Endothelial cell of umbilical vein (primary cell): ENCODE results near the gene LILRA6. TPM values are rescaled to one million over a fixed set of nuclear protein-coding genes. Genes with fewer than 3 reads are reported as not detected.
"Not testable (repeated sequence)": the region's sequence is repeated elsewhere in the genome, so short reads cannot be mapped to it uniquely, and the experiment has no call there.

Source experiments
- BruUV-seq: library from RNA; stranded (reverse); fragments of 400-500 nt; replicated peaks from 2 replicates; lab custom pipeline; 2021; lab: Mats Ljungman, UMichigan
- CTCF ChIA-PET: fragments of 300-600, 350-600 bp; sonication (Branson Sonifier 250); formaldehyde crosslinking; loops from one replicate; lab custom pipeline; 2021; ENCODE audit warnings: antibody characterized with exemption, inconsistent platforms; lab: Charles Lee
- POLR2A ChIA-PET: fragments of 300-600, 350-600 bp; sonication (Branson Sonifier 250); formaldehyde crosslinking; loops from one replicate; lab custom pipeline; 2021; ENCODE audit warnings: antibody characterized with exemption, inconsistent platforms; lab: Charles Lee
- DNase-seq: peaks from one replicate; pipeline ENCODE4 v3.0.0-alpha.2; 2011; ENCODE audit warnings: low read depth, low spot score
- FAIRE-seq: peaks from 2 replicates; lab custom pipeline; 2011; peaks lifted over from hg19 to GRCh38; lab: Jason Lieb, UNC
- H2AFZ ChIP-seq: 2 replicates; pipeline ENCODE4 v1.6.0; 2012; ENCODE audit warnings: low read depth, low read length, control low read depth, inconsistent platforms
- H3K27ac ChIP-seq: 2 replicates; pipeline ENCODE4 v1.5.1; 2011; ENCODE audit warnings: low read depth, mild to moderate bottlenecking, control low read depth, low read length, moderate library complexity; ENCODE audit not compliant: insufficient read depth
- H3K27me3 ChIP-seq, 2 experiments: 2 replicates each; pipeline versions ENCODE4 v1.6.0 to v1.6.1; 2011; ENCODE audit warnings: low read length in 2 of 2, mixed read lengths in 1 of 2; ENCODE audit not compliant: control insufficient read depth in 2 of 2, insufficient read depth in 2 of 2
- H3K36me3 ChIP-seq, 2 experiments: 2 replicates in 1 of 2; 3 replicates in 1 of 2; pipeline ENCODE4 v1.5.1; 2011; ENCODE audit warnings: low read length in 2 of 2, mild to moderate bottlenecking in 1 of 2, moderate library complexity in 1 of 2; ENCODE audit not compliant: control insufficient read depth in 2 of 2, insufficient read depth in 2 of 2; ENCODE audit errors: extremely low read depth in 1 of 2
- H3K4me1 ChIP-seq: 3 replicates; pipeline ENCODE4 v1.5.1; 2011; ENCODE audit warnings: mild to moderate bottlenecking, low read length; ENCODE audit not compliant: control insufficient read depth, insufficient read depth; ENCODE audit errors: extremely low read depth
- H3K4me2 ChIP-seq: 2 replicates; pipeline ENCODE4 v1.6.1; 2011; ENCODE audit warnings: low read length, control low read depth, mixed read lengths; ENCODE audit not compliant: insufficient read depth
- H3K4me3 ChIP-seq, 3 experiments: fragments of 200-600 bp in 1 of 3; sonication (generic), shearing (Covaris generic) in 1 of 3; replicated peaks in 1 of 3; 2 replicates each; pipeline ENCODE4 v1.5.1; 2011 to 2016; ENCODE audit warnings: control low read depth in 3 of 3, low read length in 3 of 3, mild to moderate bottlenecking in 2 of 3, inconsistent platforms in 1 of 3, low read depth in 1 of 3, moderate library complexity in 1 of 3; ENCODE audit not compliant: insufficient read depth in 1 of 3
- H3K79me2 ChIP-seq: 2 replicates; pipeline ENCODE4 v1.6.0; 2012; ENCODE audit warnings: low read length, inconsistent platforms; ENCODE audit not compliant: control insufficient read depth, insufficient read depth
- H3K9ac ChIP-seq: replicated peaks from 2 replicates; pipeline ENCODE3; 2011; ENCODE audit warnings: low read length, control low read depth; ENCODE audit not compliant: insufficient read depth; ENCODE audit errors: extremely low read depth
- H3K9me1 ChIP-seq: replicated peaks from 3 replicates; pipeline ENCODE4 v1.6.0; 2011; ENCODE audit warnings: mild to moderate bottlenecking, low read length; ENCODE audit not compliant: control insufficient read depth, insufficient read depth; ENCODE audit errors: extremely low read depth
- H3K9me3 ChIP-seq: replicated peaks from 2 replicates; pipeline ENCODE4 v1.5.1; 2012; ENCODE audit warnings: low read length, inconsistent platforms; ENCODE audit not compliant: control insufficient read depth, insufficient read depth
- H4K20me1 ChIP-seq: replicated peaks from 2 replicates; pipeline ENCODE3; 2011; ENCODE audit warnings: mild to moderate bottlenecking, low read length; ENCODE audit not compliant: control insufficient read depth, insufficient read depth; ENCODE audit errors: extremely low read depth
- EZH2 ChIP-seq: IDR thresholded peaks from 2 replicates; pipeline ENCODE4 v1.6.1; 2012; ENCODE audit warnings: borderline replicate concordance, low read depth, mild to moderate bottlenecking, moderate library complexity, low read length, inconsistent platforms; ENCODE audit not compliant: severe bottlenecking
- FOS ChIP-seq: IDR thresholded peaks from 2 replicates; pipeline ENCODE4 v1.6.1; 2011; ENCODE audit warnings: mild to moderate bottlenecking, low read length, moderate library complexity, borderline replicate concordance; ENCODE audit not compliant: insufficient read depth
- GATA2 ChIP-seq: IDR thresholded peaks from 2 replicates; pipeline ENCODE4 v1.7.0; 2011; ENCODE audit warnings: low read depth, mild to moderate bottlenecking, moderate library complexity, mixed read lengths, low read length; ENCODE audit not compliant: insufficient read length, insufficient read depth
- JUN ChIP-seq: IDR thresholded peaks from 2 replicates; pipeline ENCODE4 v1.6.1; 2011; ENCODE audit warnings: borderline replicate concordance, low read depth; ENCODE audit not compliant: insufficient read length, insufficient read depth
- MAX ChIP-seq: IDR thresholded peaks from 2 replicates; pipeline ENCODE4 v1.6.1; 2011; ENCODE audit not compliant: insufficient read depth, insufficient read length
- MYC ChIP-seq: IDR thresholded peaks from one replicate; pipeline ENCODE4 v1.6.1; 2011; ENCODE audit warnings: mild to moderate bottlenecking, low read depth, low read length
- POLR2A ChIP-seq: IDR thresholded peaks from 2 replicates; pipeline ENCODE4 v1.6.1; 2012; ENCODE audit warnings: low read depth, mild to moderate bottlenecking, control low read depth, low read length
- POLR2AphosphoS5 ChIP-seq: IDR thresholded peaks from 2 replicates; pipeline ENCODE4 v1.6.1; 2012; ENCODE audit warnings: low read depth, mild to moderate bottlenecking, control low read depth, low read length, moderate library complexity; ENCODE audit not compliant: insufficient read depth
- dilution Hi-C: fragments of 300-500 bp; cut with MboI; formaldehyde crosslinking; loops from one replicate; pipeline ENCODE4 v1.15.0; 2019; ENCODE audit warnings: low sequenced_read_pairs; ENCODE audit not compliant: extremely low pct_ligation_motif_present
- intact Hi-C: fragments of 100-400 bp; cut with micrococcal nuclease; formaldehyde crosslinking; loops from one replicate; pipeline ENCODE4 v1.10.0; 2022
- polyA plus RNA-seq, 4 experiments: library from polyadenylated mRNA; depleted of rRNA in 3 of 4; stranded (reverse) in 3 of 4; unstranded in 1 of 4; fragments of >200 nt; gene quantifications; 2 replicates each; pipeline versions ENCODE4 v1.2.1 to v1.2.3, GENCODE V29; 2011 to 2012; ENCODE audit warnings: missing spikeins in 1 of 4
- total RNA-seq: library from RNA; stranded (reverse); gene quantifications from 2 replicates; pipeline ENCODE4 v1.2.3, GENCODE V29; 2021
- TF ChIP-seq, protein P1 (sequence below), 2 donors: IDR thresholded peaks; 1 replicate in 1 of 2; 2 replicates in 1 of 2; pipeline ENCODE4 v1.5.1; 2011; ENCODE audit warnings: low read length in 2 of 2, mild to moderate bottlenecking in 2 of 2, moderate library complexity in 2 of 2, control low read depth in 1 of 2, inconsistent platforms in 1 of 2, low read depth in 1 of 2; ENCODE audit not compliant: insufficient read depth in 1 of 2; ENCODE audit errors: extremely low read depth in 1 of 2

Gene LILRA6
- total and polyA plus RNA-seq, 2 donors (not counting 3 experiments of a cell fraction or from before 2014, with no cell fraction given): not detected

DNA sequence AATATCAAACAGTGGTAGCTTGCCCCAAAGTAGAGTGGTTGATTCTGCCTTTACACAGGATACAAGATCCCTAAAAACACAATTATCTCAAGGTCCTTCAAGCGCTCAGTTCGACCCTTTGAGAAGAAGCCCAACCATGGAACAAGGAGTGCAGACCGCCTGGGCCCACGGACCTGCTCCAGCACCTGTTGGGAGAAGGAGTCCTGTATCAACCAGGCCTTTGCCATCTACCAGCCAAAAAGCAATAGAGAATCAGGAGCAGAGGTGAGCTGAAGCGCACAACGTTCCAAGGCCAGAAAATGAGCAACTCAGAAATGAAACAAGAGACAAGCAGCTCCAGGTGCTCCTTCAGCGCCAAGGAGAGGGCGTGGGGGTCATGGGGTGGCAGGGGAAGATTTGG, 13.4 kb downstream of the LILRA6 start:
- Histone ChIP-seq H3K9me1 (no peaks in the 10 kb centered on the region), H3K4me1 (no peaks in the 10 kb centered on the region), H3K79me2 (no peaks in the 10 kb centered on the region), H3K27me3 (peaks cover 6 to 7% of the 10 kb centered on the region in 2 experiments), H3K4me2 (no peak overlapping the region), H3K9ac (no peak overlapping the region), H3K36me3 (no peaks in the 10 kb centered on the region), H2AFZ (no peak overlapping the region), H3K4me3 (no peak overlapping the region), H4K20me1 (no peaks in the 10 kb centered on the region), H3K27ac (no peak overlapping the region), H3K9me3 (no peaks in the 10 kb centered on the region)
- no TSS peak for BruUV-seq
- POLR2A ChIA-PET: no interaction called here
- no peak for TF ChIP-seq FOS
- TF ChIP-seq POLR2AphosphoS5: no peak
- no peak for TF ChIP-seq EZH2
- TF ChIP-seq GATA2: no peak
- TF ChIP-seq JUN: no peak
- TF ChIP-seq MYC: no peak
- TF ChIP-seq, protein P1, sequence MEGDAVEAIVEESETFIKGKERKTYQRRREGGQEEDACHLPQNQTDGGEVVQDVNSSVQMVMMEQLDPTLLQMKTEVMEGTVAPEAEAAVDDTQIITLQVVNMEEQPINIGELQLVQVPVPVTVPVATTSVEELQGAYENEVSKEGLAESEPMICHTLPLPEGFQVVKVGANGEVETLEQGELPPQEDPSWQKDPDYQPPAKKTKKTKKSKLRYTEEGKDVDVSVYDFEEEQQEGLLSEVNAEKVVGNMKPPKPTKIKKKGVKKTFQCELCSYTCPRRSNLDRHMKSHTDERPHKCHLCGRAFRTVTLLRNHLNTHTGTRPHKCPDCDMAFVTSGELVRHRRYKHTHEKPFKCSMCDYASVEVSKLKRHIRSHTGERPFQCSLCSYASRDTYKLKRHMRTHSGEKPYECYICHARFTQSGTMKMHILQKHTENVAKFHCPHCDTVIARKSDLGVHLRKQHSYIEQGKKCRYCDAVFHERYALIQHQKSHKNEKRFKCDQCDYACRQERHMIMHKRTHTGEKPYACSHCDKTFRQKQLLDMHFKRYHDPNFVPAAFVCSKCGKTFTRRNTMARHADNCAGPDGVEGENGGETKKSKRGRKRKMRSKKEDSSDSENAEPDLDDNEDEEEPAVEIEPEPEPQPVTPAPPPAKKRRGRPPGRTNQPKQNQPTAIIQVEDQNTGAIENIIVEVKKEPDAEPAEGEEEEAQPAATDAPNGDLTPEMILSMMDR (IDR thresholded peaks at IDR 0.05; ENCODE audit: extremely low read depth in 1 of 2, insufficient read depth in 1 of 2, low read depth in 1 of 2, low read length in 2 of 2): no peak
- TF ChIP-seq POLR2A: no peak
- TF ChIP-seq MAX: no peak
- FAIRE-seq (no peak), DNase-seq (no peak)
- CTCF ChIA-PET: interaction anchor here (0.9 to 2.3 kb wide), 4 partner anchors 28 to 61 kb away, joined by 3 to 5 read pairs (median 4); partner anchors contain the start of genes LILRB5 and TMC4
- intact Hi-C loops (loop anchor here (5.0 kb wide), 1 partner anchor 1147 kb away; no protein-coding TSS in a partner anchor), dilution Hi-C loops (no loop called here)

GRCh38 chr19:54224619-54225018, 18.0 kb downstream of the LILRA6 start:
- H3K79me2 ChIP-seq, H3K4me2 ChIP-seq, dilution Hi-C loops, H2AFZ ChIP-seq, CTCF ChIA-PET, DNase-seq, POLR2A ChIA-PET, H3K27ac ChIP-seq, H3K4me1 ChIP-seq, H3K9ac ChIP-seq, FAIRE-seq, H4K20me1 ChIP-seq, H3K9me1 ChIP-seq, BruUV-seq, H3K9me3 ChIP-seq, H3K4me3 ChIP-seq, H3K36me3 ChIP-seq, H3K27me3 ChIP-seq: not testable (repeated sequence)
- intact Hi-C loops: loop anchor here (5.0 kb wide), 1 partner anchor 1142 kb away; no protein-coding TSS in a partner anchor

GRCh38 chr19:54223937-54224281, 18.7 kb downstream of the LILRA6 start:
- BruUV-seq, H3K9me1 ChIP-seq, H3K9ac ChIP-seq, H2AFZ ChIP-seq, H3K27ac ChIP-seq, H3K79me2 ChIP-seq, H3K4me2 ChIP-seq, H3K36me3 ChIP-seq, H3K4me3 ChIP-seq, POLR2A ChIA-PET, FAIRE-seq, dilution Hi-C loops, H3K9me3 ChIP-seq, H4K20me1 ChIP-seq, DNase-seq, H3K4me1 ChIP-seq, H3K27me3 ChIP-seq: not testable (repeated sequence)
- CTCF ChIA-PET: interaction anchor here (1.2 to 1.5 kb wide), 2 partner anchors 9 to 42 kb away, joined by 3 to 5 read pairs; no protein-coding TSS in a partner anchor
- intact Hi-C loops: loop anchor here (2.0 kb wide), 1 partner anchor 17 kb away; no protein-coding TSS in a partner anchor
